Sigmoid colon (tissue), 7 donors: ENCODE results near the gene IL22RA2. TPM values are rescaled to one million over a fixed set of nuclear protein-coding genes. Genes with fewer than 3 reads are reported as not detected.
"Not testable (repeated sequence)": the region's sequence is repeated elsewhere in the genome, so short reads cannot be mapped to it uniquely, and the experiment has no call there.

Experiments
- DNase-seq: peaks from one replicate; pipeline ENCODE4 v3.0.0-alpha.2; 2019
- H3K27ac ChIP-seq, 4 donors: fragments of 200-600 bp; sonication (generic); one replicate each; pipeline ENCODE4 v1.5.1; 2016 to 2019; ENCODE audit warnings: mild to moderate bottlenecking in 1 of 4
- H3K27me3 ChIP-seq, 3 donors: fragments of 200-600 bp; sonication (generic); one replicate each; pipeline ENCODE4 v1.5.1; 2019; ENCODE audit warnings: mild to moderate bottlenecking in 1 of 3
- H3K36me3 ChIP-seq, 4 donors: fragments of 200-600 bp; sonication (generic); one replicate each; pipeline ENCODE4 v1.5.1; 2016 to 2019
- H3K4me1 ChIP-seq, 4 donors: fragments of 200-600 bp; sonication (generic); one replicate each; pipeline ENCODE4 v1.5.1; 2017 to 2019
- H3K4me3 ChIP-seq, 4 donors: fragments of 200-600 bp; sonication (generic); one replicate each; pipeline ENCODE4 v1.5.1; 2017 to 2019; ENCODE audit warnings: mild to moderate bottlenecking in 2 of 4, moderate library complexity in 1 of 4
- H3K9me3 ChIP-seq, 4 donors: fragments of 200-600 bp in 3 of 4; sonication (generic) in 3 of 4; one replicate each; pipeline versions ENCODE4 v1.5.1 to v1.6.1; 2013 to 2019
- EP300 ChIP-seq, 4 donors: sonication (generic); formaldehyde crosslinking; IDR thresholded peaks; one replicate each; pipeline ENCODE4 v1.6.1; 2017; ENCODE audit warnings: antibody characterized with exemption in 4 of 4
- POLR2A ChIP-seq, 2 donors: fragments of 450-650 bp; IDR thresholded peaks; one replicate each; pipeline ENCODE4 v1.6.1; 2016; ENCODE audit warnings: antibody characterized with exemption in 2 of 2, mild to moderate bottlenecking in 2 of 2, moderate library complexity in 2 of 2
- POLR2AphosphoS5 ChIP-seq, 4 donors: sonication (generic); formaldehyde crosslinking; IDR thresholded peaks; one replicate each; pipeline ENCODE4 v1.6.1; 2017; ENCODE audit warnings: antibody characterized with exemption in 4 of 4
- WGBS, 2 donors: extraction: QIAGEN DNeasy Blood & Tissue Kit; methylation state at CpG; one replicate each; pipeline ENCODE4 v1.1.7; 2013; 5-methylcytosine and 5-hydroxymethylcytosine counted together
- intact Hi-C: fragments of 100-400 bp; cut with DNase I; formaldehyde crosslinking; loops from one replicate; pipeline ENCODE4 v1.15.1; 2023
- polyA plus RNA-seq, 3 donors: library from polyadenylated mRNA; stranded (reverse); fragments of 200-250 nt; gene quantifications; one replicate each; pipeline ENCODE4 v1.2.3, GENCODE V29; 2013
- total RNA-seq, 4 donors: library from RNA; depleted of rRNA; stranded (reverse); fragments of >200 nt; gene quantifications; one replicate each; pipeline ENCODE4 v1.1.0, GENCODE V29; 2016
- TF ChIP-seq, protein P1 (sequence below), 4 experiments: fragments of 450-650 bp in 3 of 4; fragments of 200-600 bp in 1 of 4; IDR thresholded peaks; one replicate each; pipeline ENCODE4 v1.5.1; 2016 to 2019; ENCODE audit warnings: antibody characterized with exemption in 4 of 4, mild to moderate bottlenecking in 3 of 4, moderate library complexity in 2 of 4
- donor health status: healthy with polysubstance abuse.
- donor health status: Bipolar disorder and iron deficiency.
- donor health status: healthy.

The IL22RA2 gene
- total and polyA plus RNA-seq, 7 donors, result 0.35 TPM; not detected in 6

DNA sequence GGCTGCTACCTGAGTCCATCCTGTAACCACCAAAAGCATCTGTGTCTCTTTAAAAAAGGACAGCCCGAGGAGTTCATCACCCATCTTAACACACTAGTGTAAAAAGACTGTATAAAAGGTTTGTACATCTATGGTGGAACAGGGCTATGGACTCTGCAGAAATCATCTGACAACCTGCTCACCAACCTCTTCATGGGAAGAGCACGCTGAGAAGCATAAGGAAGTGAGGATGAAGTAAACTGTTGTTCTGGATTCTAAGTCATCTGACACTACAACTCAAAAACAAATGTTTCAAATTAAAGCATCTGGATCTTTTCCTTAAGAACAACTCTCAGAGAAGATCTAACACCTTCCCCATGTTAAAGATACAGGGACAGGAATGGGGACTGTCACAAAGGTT, 40.4 kb upstream of the IL22RA2 start:
- intact Hi-C loops, result loop anchor here (10.0 kb wide), 1 partner anchor 661 kb away; no protein-coding TSS in a partner anchor
- Histone ChIP-seq H3K36me3 (no peaks in the 10 kb centered on the region), H3K9me3 (no peaks in the 10 kb centered on the region), H3K4me1 (peaks cover 0 to 85% (median 69%) of the 10 kb centered on the region in 4 donors), H3K27me3 (no peaks in the 10 kb centered on the region), H3K27ac (peak overlapping the region in 2 of 4 donors; percentile 47 to 55), H3K4me3 (no peak overlapping the region)
- 69 to 72% methylated on average over 2 of the region's 2 CpGs for WGBS, 2 donors
- TF ChIP-seq EP300 (IDR thresholded peaks at IDR 0.05) (no peak), POLR2AphosphoS5 (IDR thresholded peaks at IDR 0.05) (no peak), POLR2A (IDR thresholded peaks at IDR 0.05) (no peak)
- TF ChIP-seq, protein P1, sequence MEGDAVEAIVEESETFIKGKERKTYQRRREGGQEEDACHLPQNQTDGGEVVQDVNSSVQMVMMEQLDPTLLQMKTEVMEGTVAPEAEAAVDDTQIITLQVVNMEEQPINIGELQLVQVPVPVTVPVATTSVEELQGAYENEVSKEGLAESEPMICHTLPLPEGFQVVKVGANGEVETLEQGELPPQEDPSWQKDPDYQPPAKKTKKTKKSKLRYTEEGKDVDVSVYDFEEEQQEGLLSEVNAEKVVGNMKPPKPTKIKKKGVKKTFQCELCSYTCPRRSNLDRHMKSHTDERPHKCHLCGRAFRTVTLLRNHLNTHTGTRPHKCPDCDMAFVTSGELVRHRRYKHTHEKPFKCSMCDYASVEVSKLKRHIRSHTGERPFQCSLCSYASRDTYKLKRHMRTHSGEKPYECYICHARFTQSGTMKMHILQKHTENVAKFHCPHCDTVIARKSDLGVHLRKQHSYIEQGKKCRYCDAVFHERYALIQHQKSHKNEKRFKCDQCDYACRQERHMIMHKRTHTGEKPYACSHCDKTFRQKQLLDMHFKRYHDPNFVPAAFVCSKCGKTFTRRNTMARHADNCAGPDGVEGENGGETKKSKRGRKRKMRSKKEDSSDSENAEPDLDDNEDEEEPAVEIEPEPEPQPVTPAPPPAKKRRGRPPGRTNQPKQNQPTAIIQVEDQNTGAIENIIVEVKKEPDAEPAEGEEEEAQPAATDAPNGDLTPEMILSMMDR (IDR thresholded peaks at IDR 0.05), result no peak
- DNase-seq, result no peak

GRCh38 chr6:137213331-137213740, 39.9 kb upstream of the IL22RA2 start:
- DNase-seq, result no peak
- Histone ChIP-seq H3K4me1 (peaks cover 0 to 84% (median 69%) of the 10 kb centered on the region in 4 donors), H3K36me3 (no peaks in the 10 kb centered on the region), H3K9me3 (no peaks in the 10 kb centered on the region), H3K4me3 (no peak overlapping the region), H3K27ac (peak overlapping the region in 2 of 4 donors; percentile 47 to 55), H3K27me3 (no peaks in the 10 kb centered on the region)
- intact Hi-C loops, result loop anchor here (10.0 kb wide), 1 partner anchor 661 kb away; no protein-coding TSS in a partner anchor
- TF ChIP-seq EP300 (IDR thresholded peaks at IDR 0.05) (no peak), POLR2A (IDR thresholded peaks at IDR 0.05) (no peak), POLR2AphosphoS5 (IDR thresholded peaks at IDR 0.05) (no peak)
- TF ChIP-seq, protein P1 (IDR thresholded peaks at IDR 0.05), result no peak
- 57 to 69% methylated on average over 4 of the region's 4 CpGs for WGBS, 2 donors

DNA sequence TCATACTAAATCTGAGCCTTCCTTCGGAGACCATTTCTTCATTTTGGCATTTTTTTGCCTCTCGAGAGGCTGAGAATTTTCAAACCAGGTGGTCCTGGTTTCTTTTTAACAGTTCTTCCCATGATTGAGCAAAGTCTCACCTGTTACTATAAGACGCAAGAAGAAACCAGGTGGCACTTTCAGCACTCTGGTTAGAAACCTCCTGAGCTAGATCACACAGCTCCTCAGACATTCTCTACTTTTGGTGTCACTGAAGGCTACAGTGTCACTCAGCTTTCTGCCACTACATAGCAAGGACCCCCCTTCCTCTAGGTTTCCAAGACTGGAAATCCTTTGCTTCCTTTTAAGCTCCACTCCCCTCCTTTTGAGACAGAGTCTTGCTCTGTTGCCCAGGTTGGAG, 38.5 kb upstream of the IL22RA2 start:
- H3K36me3 ChIP-seq, result peaks cover 0 to 5% (median 0%) of the 10 kb centered on the region in 4 donors
- peaks cover 0 to 70% (median 57%) of the 10 kb centered on the region in 4 donors for H3K4me1 ChIP-seq
- no peak overlapping the region for H3K4me3 ChIP-seq
- H3K27ac ChIP-seq, result no peak overlapping the region
- no peak for DNase-seq
- TF ChIP-seq, protein P1 (IDR thresholded peaks at IDR 0.05), result no peak
- no peak for TF ChIP-seq EP300 (IDR thresholded peaks at IDR 0.05)
- TF ChIP-seq POLR2AphosphoS5 (IDR thresholded peaks at IDR 0.05), result no peak
- no peak for TF ChIP-seq POLR2A (IDR thresholded peaks at IDR 0.05)
- no peaks in the 10 kb centered on the region for H3K9me3 ChIP-seq
- 91 to 93% methylated on average over 3 of the region's 3 CpGs for WGBS, 2 donors
- H3K27me3 ChIP-seq, result no peaks in the 10 kb centered on the region
- intact Hi-C loops, result loop anchor here (10.0 kb wide), 1 partner anchor 663 kb away; no protein-coding TSS in a partner anchor

GRCh38 chr6:137210903-137211302, 37.5 kb upstream of the IL22RA2 start:
- peak overlapping the region in 2 of 4 donors; percentile 15 to 21 for H3K27ac ChIP-seq
- H3K4me3 ChIP-seq, result no peak overlapping the region
- no peaks in the 10 kb centered on the region for H3K9me3 ChIP-seq
- peaks cover 0 to 15% (median 2%) of the 10 kb centered on the region in 4 donors for H3K36me3 ChIP-seq
- intact Hi-C loops, result loop anchor here (10.0 kb wide), 1 partner anchor 664 kb away; no protein-coding TSS in a partner anchor
- no peak for DNase-seq
- H3K27me3 ChIP-seq, result no peaks in the 10 kb centered on the region
- TF ChIP-seq, protein P1 (IDR thresholded peaks at IDR 0.05), result no peak
- TF ChIP-seq POLR2A (IDR thresholded peaks at IDR 0.05) (no peak), EP300 (IDR thresholded peaks at IDR 0.05) (no peak), POLR2AphosphoS5 (IDR thresholded peaks at IDR 0.05) (no peak)
- H3K4me1 ChIP-seq, result peaks cover 0 to 60% (median 48%) of the 10 kb centered on the region in 4 donors

DNA sequence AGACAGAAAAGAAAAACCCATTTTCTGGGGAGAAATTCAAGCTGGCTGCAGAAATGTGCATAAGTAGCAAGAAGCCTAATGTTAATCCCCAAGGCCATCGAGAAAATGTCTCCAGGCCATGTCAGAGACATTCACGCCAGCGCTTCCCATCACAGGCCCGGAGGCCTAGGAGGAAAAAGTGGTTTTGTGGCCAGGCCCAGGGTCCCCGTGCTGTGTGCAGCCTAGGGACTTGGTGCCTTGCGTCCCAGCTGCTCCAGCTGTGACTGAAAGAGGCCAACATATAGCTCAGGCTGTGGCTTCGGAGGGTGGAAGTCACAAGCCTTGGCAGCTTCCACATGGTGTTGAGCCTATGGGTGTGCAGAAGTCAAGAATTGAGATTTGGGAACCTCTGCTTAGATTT, 34.8 kb upstream of the IL22RA2 start:
- peaks cover 0 to 41% (median 16%) of the 10 kb centered on the region in 4 donors for H3K36me3 ChIP-seq
- H3K4me3 ChIP-seq, result no peak overlapping the region
- intact Hi-C loops, result no loop called here
- H3K9me3 ChIP-seq, result no peaks in the 10 kb centered on the region
- no peak for DNase-seq
- peaks cover 0 to 41% (median 27%) of the 10 kb centered on the region in 4 donors for H3K4me1 ChIP-seq
- TF ChIP-seq, protein P1 (IDR thresholded peaks at IDR 0.05), result no peak
- 96 to 98% methylated on average over 7 of the region's 7 CpGs for WGBS, 2 donors
- H3K27me3 ChIP-seq, result no peaks in the 10 kb centered on the region
- H3K27ac ChIP-seq, result no peak overlapping the region

- intact Hi-C loops, result not testable (repeated sequence)
- peaks cover 0 to 50% (median 17%) of the 10 kb centered on the region in 4 donors for H3K36me3 ChIP-seq
Observed at GRCh38 chr6:137207457-137207856, 34.0 kb upstream of the IL22RA2 start.

More at GRCh38 chr6:137207457-137207856, 34.0 kb upstream of the IL22RA2 start:
- not testable (repeated sequence) for H3K27ac ChIP-seq, H3K4me3 ChIP-seq, H3K9me3 ChIP-seq, DNase-seq, H3K27me3 ChIP-seq
- peaks cover 0 to 32% (median 22%) of the 10 kb centered on the region in 4 donors for H3K4me1 ChIP-seq
- 93 to 94% methylated on average over 3 of the region's 3 CpGs for WGBS, 2 donors
